HL-60 (cell line): Measurements from ENCODE around the gene PIP5KL1.

Source experiments
- DNase-seq, 2 experiments: peaks; one replicate each; pipeline ENCODE4 v3.0.0-alpha.2; 2010 to 2020; ENCODE audit warnings: low read depth in 1 of 2, low spot score in 1 of 2
- H3K27ac ChIP-seq: fragments of 250-450 bp; sonication (Bioruptor Pico); replicated peaks from 2 replicates; pipeline ENCODE4 v1.5.1; 2020; ENCODE audit warnings: mild to moderate bottlenecking, moderate library complexity
- H3K27me3 ChIP-seq: fragments of 250-450 bp; sonication (Bioruptor Pico); 2 replicates; pipeline ENCODE4 v1.5.1; 2021; ENCODE audit warnings: mild to moderate bottlenecking, moderate library complexity; ENCODE audit not compliant: insufficient read depth, poor library complexity, severe bottlenecking
- H3K4me3 ChIP-seq: replicated peaks from 2 replicates; pipeline ENCODE4 v1.5.1; 2011; ENCODE audit warnings: mild to moderate bottlenecking, control low read depth, low read length; ENCODE audit not compliant: insufficient read depth
- CTCF ChIP-seq: IDR thresholded peaks from one replicate; pipeline ENCODE4 v1.5.1; 2011; ENCODE audit warnings: low read length, control low read depth, inconsistent platforms; ENCODE audit not compliant: insufficient read depth
- GABPA ChIP-seq: IDR thresholded peaks from 2 replicates; pipeline ENCODE4 v1.6.1; 2012; ENCODE audit warnings: low read depth
- POLR2AphosphoS5 ChIP-seq: IDR thresholded peaks from 2 replicates; pipeline ENCODE4 v1.6.1; 2012; ENCODE audit warnings: low read depth
- REST ChIP-seq: IDR thresholded peaks from 2 replicates; pipeline ENCODE4 v1.6.1; 2012; ENCODE audit warnings: low read depth; ENCODE audit not compliant: insufficient replicate concordance
- SPI1 ChIP-seq: IDR thresholded peaks from 2 replicates; pipeline ENCODE4 v1.6.1; 2012; ENCODE audit warnings: low read depth, mild to moderate bottlenecking, borderline replicate concordance

The PIP5KL1 gene

GRCh38 chr9:127873223-127873691 is 57.3 kb downstream of the PIP5KL1 start:
- no peak for DNase-seq
- H3K4me3 ChIP-seq: no peak overlapping the region
- H3K27ac ChIP-seq: no peak overlapping the region
- TF ChIP-seq REST: no peak
- no peak for TF ChIP-seq SPI1
- no peak for TF ChIP-seq GABPA
- no peak for TF ChIP-seq CTCF
- no peak for TF ChIP-seq POLR2AphosphoS5
- no peaks in the 10 kb centered on the region for H3K27me3 ChIP-seq

GRCh38 chr9:127872369-127873222 is 58.0 kb downstream of the PIP5KL1 start:
- H3K4me3 ChIP-seq: no peak overlapping the region
- no peaks in the 10 kb centered on the region for H3K27me3 ChIP-seq
- TF ChIP-seq CTCF (no peak), POLR2AphosphoS5 (no peak), GABPA (no peak), SPI1 (no peak), REST (no peak)
- DNase-seq: no peak
- H3K27ac ChIP-seq: no peak overlapping the region

- Histone ChIP-seq H3K4me3 (no peak overlapping the region), H3K27me3 (no peaks in the 10 kb centered on the region), H3K27ac (no peak overlapping the region)
- DNase-seq: no peak
- TF ChIP-seq SPI1 (no peak), CTCF (no peak), GABPA (no peak), REST (no peak), POLR2AphosphoS5 (no peak)
These were observed 59.0 kb downstream of the PIP5KL1 start for GRCh38 chr9:127871531-127871930.
